ENCODE results near the gene WFIKKN2. TPM values are rescaled to one million over a fixed set of nuclear protein-coding genes. Genes with fewer than 3 reads are reported as not detected.

Gene WFIKKN2
- total RNA-seq, 1 donor = under 0.01 TPM

DNA sequence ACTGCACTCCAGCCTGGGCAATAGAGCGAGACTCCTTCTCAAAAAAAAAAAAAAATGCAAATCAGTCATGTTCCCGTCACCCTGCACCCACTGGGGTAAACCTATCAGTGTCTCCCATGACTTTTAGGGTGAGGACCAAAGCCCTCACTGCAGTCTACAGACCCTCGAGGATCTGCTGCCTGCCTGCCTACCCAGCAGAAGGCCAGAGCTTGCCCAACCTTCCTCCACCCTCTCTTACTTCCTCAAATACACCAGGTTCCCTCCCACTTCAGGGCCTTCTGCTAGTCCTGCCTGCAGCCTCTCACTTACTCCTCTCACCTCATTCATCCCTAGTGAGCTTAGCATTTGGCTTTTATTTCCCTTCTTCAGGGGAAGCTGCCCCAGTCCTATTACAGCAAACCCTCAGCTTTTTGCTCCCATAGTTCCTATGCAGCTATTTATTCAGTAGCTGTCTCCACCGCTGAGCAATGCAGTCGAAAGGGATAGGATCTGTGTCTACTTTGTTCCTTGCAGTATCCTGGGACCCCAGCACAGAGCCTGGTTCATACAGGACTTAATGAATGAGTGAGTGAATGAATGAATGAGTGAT, 48.6 kb downstream of the WFIKKN2 start:
- Histone ChIP-seq H4K20me1 (ENCODE audit: insufficient read depth, low read length) (no peaks in the 10 kb centered on the region), H3K27ac (ENCODE audit: low read depth, low read length) (no peak overlapping the region), H3K9me3 (ENCODE audit: low read depth, low read length) (peaks cover 2% of the 10 kb centered on the region), H3K4me2 (ENCODE audit: insufficient read depth, low read length) (no peak overlapping the region), H2AFZ (ENCODE audit: low read length) (no peak overlapping the region), H3K27me3 (ENCODE audit: insufficient read depth, low read length) (no peaks in the 10 kb centered on the region), H3K79me2 (ENCODE audit: insufficient read depth, low read length) (no peaks in the 10 kb centered on the region), H3K4me1 (ENCODE audit: insufficient read depth, low read length) (peaks cover 6% of the 10 kb centered on the region), H3K36me3 (ENCODE audit: insufficient read depth, low read length) (no peaks in the 10 kb centered on the region), H3K4me3 (ENCODE audit: insufficient read depth, low read length) (no peak overlapping the region)
- TF ChIP-seq, protein P1, sequence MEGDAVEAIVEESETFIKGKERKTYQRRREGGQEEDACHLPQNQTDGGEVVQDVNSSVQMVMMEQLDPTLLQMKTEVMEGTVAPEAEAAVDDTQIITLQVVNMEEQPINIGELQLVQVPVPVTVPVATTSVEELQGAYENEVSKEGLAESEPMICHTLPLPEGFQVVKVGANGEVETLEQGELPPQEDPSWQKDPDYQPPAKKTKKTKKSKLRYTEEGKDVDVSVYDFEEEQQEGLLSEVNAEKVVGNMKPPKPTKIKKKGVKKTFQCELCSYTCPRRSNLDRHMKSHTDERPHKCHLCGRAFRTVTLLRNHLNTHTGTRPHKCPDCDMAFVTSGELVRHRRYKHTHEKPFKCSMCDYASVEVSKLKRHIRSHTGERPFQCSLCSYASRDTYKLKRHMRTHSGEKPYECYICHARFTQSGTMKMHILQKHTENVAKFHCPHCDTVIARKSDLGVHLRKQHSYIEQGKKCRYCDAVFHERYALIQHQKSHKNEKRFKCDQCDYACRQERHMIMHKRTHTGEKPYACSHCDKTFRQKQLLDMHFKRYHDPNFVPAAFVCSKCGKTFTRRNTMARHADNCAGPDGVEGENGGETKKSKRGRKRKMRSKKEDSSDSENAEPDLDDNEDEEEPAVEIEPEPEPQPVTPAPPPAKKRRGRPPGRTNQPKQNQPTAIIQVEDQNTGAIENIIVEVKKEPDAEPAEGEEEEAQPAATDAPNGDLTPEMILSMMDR (IDR thresholded peaks at IDR 0.05; ENCODE audit: extremely low read depth, low read depth, low read length) = no peak
- DNase-seq (ENCODE audit: insufficient read length, low spot score, missing footprints) = no peak

DNA sequence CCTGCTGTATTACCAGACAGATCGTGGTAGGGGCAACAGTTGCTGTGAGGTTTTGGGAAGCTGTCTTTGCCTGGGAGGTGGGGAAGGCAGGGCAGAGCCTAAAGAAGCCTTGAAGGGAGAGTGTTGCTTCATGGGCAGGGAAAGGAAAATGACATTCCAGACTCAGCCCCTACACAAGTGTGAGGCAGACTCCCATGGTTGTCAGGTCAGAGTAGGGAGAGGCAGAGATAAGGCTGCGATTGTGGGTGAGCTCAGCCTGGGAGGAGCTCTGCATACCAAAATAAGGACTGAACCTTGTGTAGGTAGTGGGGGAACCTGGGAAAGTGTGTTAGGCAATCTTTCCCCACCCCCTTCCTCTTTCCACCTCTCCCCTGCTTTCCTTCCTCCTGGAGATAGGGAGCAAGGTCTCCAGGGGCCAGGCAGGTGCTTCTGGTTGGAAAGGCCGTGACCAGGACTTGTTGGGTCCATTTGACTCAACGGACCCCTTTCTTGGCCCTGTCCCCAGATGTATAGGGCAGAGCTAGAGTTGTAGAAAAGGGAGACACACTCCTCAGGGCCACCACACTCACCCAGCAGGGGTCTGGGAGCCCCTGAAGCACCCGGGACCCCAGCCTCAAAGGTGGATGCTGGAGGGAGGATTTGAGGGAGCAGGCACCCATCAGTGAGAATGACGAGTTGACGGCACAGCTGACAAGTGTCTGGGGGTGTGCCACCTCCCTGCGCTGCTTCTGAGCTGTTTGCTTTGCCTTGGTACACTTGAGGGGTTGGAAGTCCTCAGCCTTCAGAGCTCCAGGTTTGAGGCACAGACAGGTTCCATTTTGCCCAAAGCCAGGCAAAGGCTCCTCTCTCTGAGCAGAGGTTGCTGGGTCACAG, 49.3 kb downstream of the WFIKKN2 start:
- Histone ChIP-seq H3K36me3 (ENCODE audit: insufficient read depth, low read length) (no peaks in the 10 kb centered on the region), H3K27me3 (ENCODE audit: insufficient read depth, low read length) (peaks cover 4% of the 10 kb centered on the region), H3K79me2 (ENCODE audit: insufficient read depth, low read length) (no peaks in the 10 kb centered on the region), H3K27ac (ENCODE audit: low read depth, low read length) (no peak overlapping the region), H3K9me3 (ENCODE audit: low read depth, low read length) (peaks cover 2% of the 10 kb centered on the region), H2AFZ (ENCODE audit: low read length) (no peak overlapping the region), H3K4me1 (ENCODE audit: insufficient read depth, low read length) (peaks cover 6% of the 10 kb centered on the region), H4K20me1 (ENCODE audit: insufficient read depth, low read length) (no peaks in the 10 kb centered on the region), H3K4me3 (ENCODE audit: insufficient read depth, low read length) (no peak overlapping the region), H3K4me2 (ENCODE audit: insufficient read depth, low read length) (no peak overlapping the region)
- TF ChIP-seq, protein P1 (IDR thresholded peaks at IDR 0.05; ENCODE audit: extremely low read depth, low read depth, low read length) = no peak
- DNase-seq (ENCODE audit: insufficient read length, low spot score, missing footprints) = no peak

DNA sequence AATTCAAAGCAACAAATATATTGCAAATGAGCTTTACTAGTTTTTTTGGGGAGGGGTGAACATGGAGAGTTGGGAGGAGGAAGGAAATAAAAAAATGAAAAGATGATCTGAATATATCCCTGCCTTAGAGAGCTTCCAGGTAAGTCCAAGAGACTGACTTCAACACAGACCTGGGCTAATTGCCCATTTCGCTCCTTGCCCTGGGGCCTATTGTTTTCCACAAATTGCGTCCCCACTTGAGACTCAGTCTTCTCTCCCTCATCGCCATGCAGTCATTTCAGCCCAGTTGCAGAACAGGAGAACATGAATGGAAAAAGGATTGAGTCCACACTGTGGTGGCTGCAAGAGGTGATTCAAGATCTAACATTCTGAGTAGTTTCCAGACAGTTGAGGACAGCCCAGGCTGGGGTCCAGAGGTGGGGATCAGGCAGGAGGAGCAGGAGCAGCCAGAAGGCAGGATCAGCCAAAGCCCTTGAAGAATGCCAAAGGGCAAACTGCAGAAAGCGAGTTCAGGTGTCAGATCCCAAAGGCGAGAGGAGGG, 52.4 kb downstream of the WFIKKN2 start:
- no peak overlapping the region for H3K4me3 ChIP-seq (ENCODE audit: insufficient read depth, low read length)
- H3K36me3 ChIP-seq (ENCODE audit: insufficient read depth, low read length) = no peaks in the 10 kb centered on the region
- no peaks in the 10 kb centered on the region for H4K20me1 ChIP-seq (ENCODE audit: insufficient read depth, low read length)
- no peaks in the 10 kb centered on the region for H3K79me2 ChIP-seq (ENCODE audit: insufficient read depth, low read length)
- H2AFZ ChIP-seq (ENCODE audit: low read length) = no peak overlapping the region
- H3K4me2 ChIP-seq (ENCODE audit: insufficient read depth, low read length) = no peak overlapping the region
- TF ChIP-seq, protein P1 (IDR thresholded peaks at IDR 0.05; ENCODE audit: extremely low read depth, low read depth, low read length) = no peak
- no peak overlapping the region for H3K27ac ChIP-seq (ENCODE audit: low read depth, low read length)
- peaks cover 3% of the 10 kb centered on the region for H3K4me1 ChIP-seq (ENCODE audit: insufficient read depth, low read length)
- no peak for DNase-seq (ENCODE audit: insufficient read length, low spot score, missing footprints)
- no peaks in the 10 kb centered on the region for H3K9me3 ChIP-seq (ENCODE audit: low read depth, low read length)
- H3K27me3 ChIP-seq (ENCODE audit: insufficient read depth, low read length) = peaks cover 4% of the 10 kb centered on the region

DNA sequence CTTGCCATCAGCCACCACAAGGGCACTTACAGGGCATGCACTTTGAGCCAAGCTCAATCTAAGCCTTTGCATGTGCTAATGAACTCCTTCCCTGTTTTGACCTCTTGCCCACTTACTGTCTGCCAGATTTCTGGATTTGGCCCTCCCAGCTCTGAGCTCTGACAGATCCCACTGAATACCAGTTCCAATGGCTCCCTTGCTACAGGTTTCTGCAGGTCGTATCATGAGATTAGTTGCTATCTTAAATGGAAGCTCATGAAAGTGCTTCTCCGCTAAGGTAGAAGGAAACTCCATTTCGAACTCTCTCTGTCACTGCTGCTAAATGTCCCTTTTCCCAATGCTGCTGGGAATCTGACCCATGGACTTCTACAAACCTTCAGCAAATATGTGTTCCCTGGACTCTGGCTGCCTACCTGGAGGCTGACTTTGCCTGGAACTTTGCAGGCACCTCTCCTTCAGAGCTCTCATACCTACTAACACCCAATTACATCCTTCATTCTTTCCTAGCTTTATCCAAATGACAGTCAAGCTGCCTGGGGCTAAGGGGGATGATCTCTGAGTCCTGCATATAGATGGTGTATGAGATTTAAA, 54.2 kb downstream of the WFIKKN2 start:
- Histone ChIP-seq H3K4me2 (ENCODE audit: insufficient read depth, low read length) (no peak overlapping the region), H3K9me3 (ENCODE audit: low read depth, low read length) (no peaks in the 10 kb centered on the region), H3K36me3 (ENCODE audit: insufficient read depth, low read length) (no peaks in the 10 kb centered on the region), H3K79me2 (ENCODE audit: insufficient read depth, low read length) (no peaks in the 10 kb centered on the region), H3K4me3 (ENCODE audit: insufficient read depth, low read length) (no peak overlapping the region), H3K27me3 (ENCODE audit: insufficient read depth, low read length) (peaks cover 4% of the 10 kb centered on the region), H3K4me1 (ENCODE audit: insufficient read depth, low read length) (no peaks in the 10 kb centered on the region), H2AFZ (ENCODE audit: low read length) (no peak overlapping the region), H4K20me1 (ENCODE audit: insufficient read depth, low read length) (no peaks in the 10 kb centered on the region), H3K27ac (ENCODE audit: low read depth, low read length) (no peak overlapping the region)
- no peak for DNase-seq (ENCODE audit: insufficient read length, low spot score, missing footprints)
- TF ChIP-seq, protein P1 (IDR thresholded peaks at IDR 0.05; ENCODE audit: extremely low read depth, low read depth, low read length) = no peak

All from osteoblast (primary cell).